H9 (cell line): ENCODE results near the gene MDGA2. TPM values are rescaled to one million over a fixed set of nuclear protein-coding genes. Genes with fewer than 3 reads are reported as not detected.
A peak's percentile ranks its signal among the peaks of the same experiment; 100 is the strongest.

Experiments
- DNase-seq: peaks from one replicate; pipeline ENCODE4 v3.0.0-alpha.2; 2017
- H2AFZ ChIP-seq: one replicate; pipeline ENCODE4 v1.6.1; 2013; ENCODE audit warnings: mild to moderate bottlenecking, low read length, control low read depth, moderate library complexity
- H2AK5ac ChIP-seq: 2 replicates; pipeline ENCODE4 v1.6.1; 2013; ENCODE audit warnings: low read length, control low read depth, mixed read lengths; ENCODE audit not compliant: insufficient read length
- H2BK120ac ChIP-seq: one replicate; pipeline ENCODE4 v1.6.1; 2013; ENCODE audit warnings: low read depth, mild to moderate bottlenecking, low read length, control low read depth, inconsistent platforms; ENCODE audit not compliant: poor library complexity, severe bottlenecking
- H2BK12ac ChIP-seq: 2 replicates; pipeline ENCODE4 v1.6.1; 2013; ENCODE audit warnings: low read length, control low read depth, mixed read lengths, low read depth; ENCODE audit not compliant: insufficient read length
- H2BK15ac ChIP-seq: 2 replicates; pipeline ENCODE4 v1.6.1; 2013; ENCODE audit warnings: low read depth, low read length, control low read depth
- H2BK20ac ChIP-seq: one replicate; pipeline ENCODE4 v1.6.1; 2013; ENCODE audit warnings: low read depth, mild to moderate bottlenecking, low read length, control low read depth, inconsistent platforms; ENCODE audit not compliant: poor library complexity, severe bottlenecking
- H2BK5ac ChIP-seq: 2 replicates; pipeline ENCODE4 v1.6.1; 2013; ENCODE audit warnings: low read length, control low read depth, mixed read lengths; ENCODE audit not compliant: insufficient read length
- H3K14ac ChIP-seq: 2 replicates; pipeline ENCODE4 v1.6.1; 2013; ENCODE audit warnings: low read length, control low read depth; ENCODE audit not compliant: insufficient read depth
- H3K18ac ChIP-seq: 2 replicates; pipeline ENCODE4 v1.6.1; 2013; ENCODE audit warnings: low read depth, mild to moderate bottlenecking, mixed read lengths, low read length, control low read depth; ENCODE audit not compliant: insufficient read length
- H3K23ac ChIP-seq: 2 replicates; pipeline ENCODE4 v1.6.1; 2013; ENCODE audit warnings: low read length, control low read depth, mixed read lengths, low read depth; ENCODE audit not compliant: insufficient read length
- H3K23me2 ChIP-seq: 2 replicates; pipeline ENCODE4 v1.6.1; 2013; ENCODE audit warnings: low read depth, mild to moderate bottlenecking, mixed read lengths, low read length, control low read depth; ENCODE audit not compliant: insufficient read length, poor library complexity, severe bottlenecking
- H3K27ac ChIP-seq: 2 replicates; pipeline ENCODE4 v1.5.1; 2013; ENCODE audit warnings: low read length, control low read depth, mixed read lengths, low read depth; ENCODE audit not compliant: insufficient read length
- H3K27me3 ChIP-seq: 2 replicates; pipeline ENCODE4 v1.6.1; 2013; ENCODE audit warnings: low read length, control low read depth, inconsistent platforms; ENCODE audit not compliant: insufficient read depth
- H3K4ac ChIP-seq: 2 replicates; pipeline ENCODE4 v1.6.1; 2013; ENCODE audit warnings: low read depth, mild to moderate bottlenecking, control low read depth, inconsistent platforms, low read length, moderate library complexity
- H3K4me1 ChIP-seq: 2 replicates; pipeline ENCODE4 v1.6.1; 2013; ENCODE audit warnings: low read length, control low read depth, inconsistent platforms; ENCODE audit not compliant: insufficient read depth
- H3K4me2 ChIP-seq: 2 replicates; pipeline ENCODE4 v1.6.1; 2013; ENCODE audit warnings: low read length, control low read depth, mixed read lengths; ENCODE audit not compliant: insufficient read length, insufficient read depth
- H3K56ac ChIP-seq: 2 replicates; pipeline ENCODE4 v1.6.1; 2013; ENCODE audit warnings: low read depth, mild to moderate bottlenecking, mixed read lengths, low read length, control low read depth; ENCODE audit not compliant: insufficient read length
- H3K79me1 ChIP-seq: 2 replicates; pipeline ENCODE4 v1.6.1; 2013; ENCODE audit warnings: low read depth, mild to moderate bottlenecking, moderate library complexity, low read length, control low read depth, inconsistent platforms; ENCODE audit not compliant: insufficient read depth, poor library complexity, severe bottlenecking
- H3K79me2 ChIP-seq: 2 replicates; pipeline ENCODE4 v1.6.1; 2013; ENCODE audit warnings: low read length, control low read depth, inconsistent platforms; ENCODE audit not compliant: insufficient read depth
- H3K9ac ChIP-seq: 2 replicates; pipeline ENCODE4 v1.6.1; 2013; ENCODE audit warnings: low read length, control low read depth, mixed read lengths; ENCODE audit not compliant: insufficient read length; ENCODE audit errors: extremely low read depth
- H3K9me3 ChIP-seq: one replicate; pipeline ENCODE4 v1.6.1; 2013; ENCODE audit warnings: low read depth, low read length, inconsistent platforms; ENCODE audit not compliant: control insufficient read depth
- H3T11ph ChIP-seq: one replicate; pipeline ENCODE4 v1.6.1; 2013; ENCODE audit warnings: mild to moderate bottlenecking, low read length, control low read depth, inconsistent platforms
- H4K20me1 ChIP-seq: one replicate; pipeline ENCODE4 v1.6.1; 2013; ENCODE audit not compliant: control insufficient read depth, insufficient read length, insufficient read depth
- H4K5ac ChIP-seq: 2 replicates; pipeline ENCODE4 v1.6.1; 2013; ENCODE audit warnings: low read depth, mild to moderate bottlenecking, mixed read lengths, low read length, control low read depth; ENCODE audit not compliant: insufficient read length
- H4K8ac ChIP-seq: replicated peaks from 2 replicates; pipeline ENCODE4 v1.6.1; 2013; ENCODE audit warnings: low read length, control low read depth, mixed read lengths, low read depth; ENCODE audit not compliant: insufficient read length
- H4K91ac ChIP-seq: 2 replicates; pipeline ENCODE4 v1.6.1; 2013; ENCODE audit warnings: low read depth, mild to moderate bottlenecking, moderate library complexity, mixed read lengths, low read length, control low read depth; ENCODE audit not compliant: insufficient read length
- H3K27ac Mint-ChIP-seq, 3 experiments: 2 replicates in 2 of 3; 3 replicates in 1 of 3; pipeline ENCODE4 v1.8.0; 2020 to 2021; ENCODE audit warnings: mixed read lengths in 3 of 3, mild to moderate bottlenecking in 1 of 3, moderate library complexity in 1 of 3
- H3K27me3 Mint-ChIP-seq: 2 replicates; pipeline ENCODE4 v1.8.0; 2021; ENCODE audit warnings: low read depth, mild to moderate bottlenecking, moderate library complexity, mixed read lengths
- H3K36me3 Mint-ChIP-seq, 3 experiments: 2 replicates in 2 of 3; 3 replicates in 1 of 3; pipeline ENCODE4 v1.8.0; 2020 to 2021; ENCODE audit warnings: low read depth in 3 of 3, mixed read lengths in 3 of 3; ENCODE audit not compliant: insufficient read depth in 1 of 3
- H3K4me1 Mint-ChIP-seq, 2 experiments: 2 replicates each; pipeline ENCODE4 v1.8.0; 2020; ENCODE audit warnings: mixed read lengths in 2 of 2
- H3K4me3 Mint-ChIP-seq, 2 experiments: 2 replicates in 1 of 2; 3 replicates in 1 of 2; pipeline ENCODE4 v1.8.0; 2020 to 2021; ENCODE audit warnings: mild to moderate bottlenecking in 2 of 2, mixed read lengths in 2 of 2, moderate library complexity in 1 of 2
- H3K9me3 Mint-ChIP-seq, 2 experiments: 2 replicates in 1 of 2; 3 replicates in 1 of 2; pipeline ENCODE4 v1.8.0; 2020; ENCODE audit warnings: mild to moderate bottlenecking in 2 of 2, mixed read lengths in 2 of 2, moderate library complexity in 1 of 2
- CTCF ChIP-seq: fragments of 200-600 bp; sonication (generic); conservative IDR thresholded peaks from 3 replicates; pipeline ENCODE4 v1.8.0; 2021; ENCODE audit warnings: antibody characterized with exemption, mild to moderate bottlenecking
- WGBS: extraction: QIAGEN DNeasy Blood & Tissue Kit; methylation state at CpG from one replicate; pipeline ENCODE4 v1.1.7; 2013; ENCODE audit warnings: missing lambda C conversion rate, low lambda C conversion rate, mixed read lengths; ENCODE audit not compliant: insufficient read length; ENCODE audit errors: extremely low coverage; 5-methylcytosine and 5-hydroxymethylcytosine counted together
- total RNA-seq: library from RNA; stranded (reverse); gene quantifications from 2 replicates; pipeline ENCODE4 v1.2.1, GENCODE V29; 2021

Gene MDGA2
- total RNA-seq, 1 experiment from 2014 or later = 1.9 TPM

- H3T11ph ChIP-seq = no peak overlapping the region
- no peaks in the 10 kb centered on the region for H3K23me2 ChIP-seq
- H3K4me2 ChIP-seq = no peak overlapping the region
- no peaks in the 10 kb centered on the region for H3K79me1 ChIP-seq
- H2BK120ac ChIP-seq = no peak overlapping the region
- H3K9me3 ChIP-seq = no peaks in the 10 kb centered on the region
- no peak overlapping the region for H3K27ac ChIP-seq
- no peaks in the 10 kb centered on the region for H4K20me1 ChIP-seq
- no peaks in the 10 kb centered on the region for H3K27me3 ChIP-seq
- no CpG with 5 or more reads among the region's 1 CpG for WGBS
- Mint-ChIP-seq H3K36me3 (no peaks in the 10 kb centered on the region; a peak in 1 of 7 replicates), H3K9me3 (no peaks in the 10 kb centered on the region), H3K27ac (peak overlapping the region in 1 of 3 experiments; percentile 2; a peak in 2 of 7 replicates), H3K27me3 (no peaks in the 10 kb centered on the region), H3K4me3 (no peak overlapping the region), H3K4me1 (peaks cover 12 to 15% of the 10 kb centered on the region in 2 experiments)
- no peak overlapping the region for H3K18ac ChIP-seq
- DNase-seq = peak; percentile 33
- no peak overlapping the region for H3K23ac ChIP-seq
- no peaks in the 10 kb centered on the region; the same call in 1 of the 2 replicates for H3K4me1 ChIP-seq
- no peak overlapping the region for H4K5ac ChIP-seq
- H2BK5ac ChIP-seq = no peak overlapping the region
- peak; percentile 64 for TF ChIP-seq CTCF
- no peak overlapping the region for H3K4ac ChIP-seq
- no peak overlapping the region for H3K9ac ChIP-seq
- H4K91ac ChIP-seq = no peak overlapping the region
- H3K56ac ChIP-seq = no peak overlapping the region
- H3K14ac ChIP-seq = no peak overlapping the region
- no peak overlapping the region for H4K8ac ChIP-seq
- H2BK15ac ChIP-seq = no peak overlapping the region
- H2AFZ ChIP-seq = no peak overlapping the region
- no peaks in the 10 kb centered on the region for H3K79me2 ChIP-seq
- no peak overlapping the region for H2BK20ac ChIP-seq
- no peak overlapping the region for H2BK12ac ChIP-seq
- H2AK5ac ChIP-seq = no peak overlapping the region
Measured at GRCh38 chr14:47040550-47040949, 634.9 kb downstream of the MDGA2 start.
